Stomach smooth muscle (tissue), 2 donors: ENCODE measurements around the gene PI4KB.

ENCODE experiments used
- H3K27ac ChIP-seq: one replicate; pipeline ENCODE4 v1.7.0; 2013; ENCODE audit warnings: mild to moderate bottlenecking, low read length, inconsistent platforms
- H3K27me3 ChIP-seq, 2 donors: one replicate each; pipeline ENCODE4 v1.7.0; 2013; ENCODE audit warnings: low read length in 2 of 2; ENCODE audit not compliant: insufficient read depth in 2 of 2, control insufficient read depth in 1 of 2
- H3K36me3 ChIP-seq, 2 donors: one replicate each; pipeline ENCODE4 v1.7.0; 2013; ENCODE audit warnings: low read length in 2 of 2; ENCODE audit not compliant: control insufficient read depth in 2 of 2, insufficient read depth in 2 of 2
- H3K4me1 ChIP-seq: one replicate; pipeline ENCODE4 v1.7.0; 2013; ENCODE audit warnings: low read length; ENCODE audit not compliant: control insufficient read depth, insufficient read depth
- H3K4me3 ChIP-seq, 2 donors: one replicate each; pipeline ENCODE4 v1.7.0; 2013; ENCODE audit warnings: low read length in 2 of 2
- H3K9ac ChIP-seq, 2 donors: one replicate each; pipeline ENCODE4 v1.7.0; 2013; ENCODE audit warnings: low read length in 2 of 2, mild to moderate bottlenecking in 1 of 2
- H3K9me3 ChIP-seq, 2 donors: one replicate each; pipeline ENCODE4 v1.7.0; 2013; ENCODE audit warnings: low read length in 2 of 2; ENCODE audit not compliant: control insufficient read depth in 2 of 2
- donor health status: healthy.
- donor health status: Pancreatic carcinoma.

The PI4KB gene

GRCh38 chr1:151242442-151242841, 84.8 kb downstream of the PI4KB start:
- Histone ChIP-seq H3K9ac (no peak overlapping the region), H3K27me3 (no peaks in the 10 kb centered on the region), H3K9me3 (no peaks in the 10 kb centered on the region), H3K4me1 (no peaks in the 10 kb centered on the region), H3K27ac (peak overlapping the region; percentile 24), H3K36me3 (peaks cover 59 to 62% of the 10 kb centered on the region in 2 donors), H3K4me3 (peak overlapping the region in 1 of 2 donors; percentile 44)
